Measurements from ENCODE around the gene TMPRSS13.
"Not testable (repeated sequence)": the region's sequence is repeated elsewhere in the genome, so short reads cannot be mapped to it uniquely, and the experiment has no call there.

The TMPRSS13 gene

DNA sequence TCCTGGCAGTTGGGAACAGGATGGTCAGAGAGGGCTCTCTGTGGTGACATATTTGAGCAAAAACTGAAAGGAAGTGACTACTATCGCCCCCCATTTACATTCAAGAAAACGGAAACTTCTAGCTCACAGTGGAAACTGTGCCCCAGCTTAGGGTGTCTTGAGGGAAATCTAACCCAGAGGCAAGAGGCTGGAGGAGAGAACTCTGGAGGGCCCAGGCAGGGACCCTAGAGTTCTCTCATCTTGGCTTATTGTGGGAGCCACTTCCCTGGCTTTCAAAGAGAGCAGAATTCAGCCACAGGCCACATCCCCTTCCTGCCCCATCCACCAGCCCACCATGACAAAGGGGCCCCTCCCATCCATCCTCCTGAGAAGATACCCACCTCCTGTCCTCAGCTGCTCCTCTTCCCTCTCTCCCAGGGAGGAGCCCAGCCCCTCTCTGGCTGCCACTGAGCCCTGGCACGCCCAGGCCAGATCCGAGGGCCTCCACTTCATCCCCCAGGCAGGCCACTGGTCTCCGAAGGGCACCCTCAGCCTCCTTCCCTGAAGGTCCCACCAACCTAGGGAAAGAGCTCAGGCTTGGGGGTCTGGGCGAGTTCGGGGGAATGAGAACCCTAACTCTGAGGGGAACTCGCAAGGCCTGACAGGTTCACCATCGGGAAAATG is 1.6 kb upstream of the TMPRSS13 start:
- no peak for DNase-seq (ENCODE audit: low read depth)

DNA sequence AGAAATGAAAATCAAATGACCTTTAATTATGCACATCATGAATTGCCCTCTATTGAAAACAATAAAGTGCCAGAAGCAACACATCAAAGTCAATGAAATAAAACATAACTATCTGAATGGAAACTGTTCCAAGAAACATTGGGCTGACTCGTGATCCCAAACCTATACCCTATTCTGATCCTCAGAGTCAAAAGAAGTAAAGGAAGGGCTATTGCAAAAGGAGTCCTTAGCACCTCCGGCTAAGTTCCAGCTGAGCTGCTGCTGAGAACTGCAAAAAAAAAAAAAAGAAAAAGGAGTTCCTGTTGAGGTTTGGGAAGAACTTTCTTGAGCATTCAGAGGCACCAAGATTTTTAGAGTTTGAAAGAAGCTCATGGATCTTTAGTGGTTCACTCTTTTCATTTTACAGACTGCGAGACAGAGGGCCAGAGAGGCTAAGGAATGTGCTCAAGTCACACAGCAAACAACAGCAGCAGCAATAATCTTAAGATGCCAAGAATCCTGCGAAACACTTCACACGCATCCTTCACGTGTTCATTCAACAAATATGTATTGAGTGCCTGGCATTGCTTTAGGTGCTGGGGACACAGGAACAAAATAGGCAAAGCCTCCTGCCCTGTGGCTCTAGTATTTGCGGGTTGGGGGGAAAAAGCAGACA is 841 bp upstream of the TMPRSS13 start:
- DNase-seq (ENCODE audit: low read depth): no peak

DNA sequence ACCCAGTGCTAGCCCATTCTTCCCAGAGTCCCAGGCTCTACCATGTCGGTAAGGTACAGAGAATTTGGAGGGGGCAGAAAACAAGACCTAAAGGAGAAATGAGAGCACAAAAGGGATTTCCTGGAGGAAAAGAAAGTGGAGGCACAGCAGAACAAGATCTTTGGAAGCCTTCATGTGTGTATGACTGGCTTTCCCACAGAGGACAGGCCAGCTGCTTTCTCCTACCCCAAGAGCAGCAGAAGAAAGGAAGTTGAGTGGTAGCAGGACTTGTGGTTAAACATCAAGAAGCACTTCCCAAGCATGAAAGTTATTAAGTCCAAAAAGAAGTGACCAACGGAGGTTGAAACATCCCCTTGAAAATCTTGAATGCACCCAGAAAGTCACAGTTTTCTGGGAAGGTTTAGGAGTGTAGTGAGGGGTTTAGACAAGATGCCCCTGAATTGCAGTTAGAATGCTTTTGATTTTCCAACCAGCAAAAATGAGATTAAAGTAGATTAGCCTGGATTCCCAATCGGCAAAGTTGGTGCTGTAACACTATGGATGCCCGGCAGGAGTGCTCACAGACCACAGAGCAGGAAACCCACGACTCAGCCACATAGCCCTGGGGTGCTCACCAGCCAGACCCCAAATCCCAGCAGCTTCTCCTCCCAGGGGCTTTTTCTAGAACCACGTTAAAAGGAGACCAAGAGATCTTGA is 608 bp downstream of the TMPRSS13 start:
- DNase-seq (ENCODE audit: low read depth): no peak

DNA sequence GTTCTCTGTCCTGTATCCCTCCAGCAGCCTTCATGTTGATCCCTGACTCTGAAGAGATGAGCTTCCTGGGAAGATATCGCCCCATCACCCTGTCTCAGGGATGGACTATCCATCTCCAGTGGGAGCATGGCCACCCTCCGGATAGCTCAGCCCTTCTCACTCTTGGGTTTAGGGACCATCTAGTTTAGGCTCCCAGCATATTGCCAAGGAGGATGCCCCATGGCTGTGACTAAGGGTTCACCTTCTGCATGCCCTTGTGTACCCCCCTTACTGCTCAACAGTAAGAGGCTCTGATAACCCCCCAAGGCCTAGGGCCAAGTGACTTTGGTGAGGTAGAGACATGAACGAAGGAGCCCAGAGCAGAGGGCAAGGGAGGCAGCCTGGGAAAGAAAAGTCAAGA is 1.3 kb downstream of the TMPRSS13 start:
- DNase-seq (ENCODE audit: low read depth): no peak

DNA sequence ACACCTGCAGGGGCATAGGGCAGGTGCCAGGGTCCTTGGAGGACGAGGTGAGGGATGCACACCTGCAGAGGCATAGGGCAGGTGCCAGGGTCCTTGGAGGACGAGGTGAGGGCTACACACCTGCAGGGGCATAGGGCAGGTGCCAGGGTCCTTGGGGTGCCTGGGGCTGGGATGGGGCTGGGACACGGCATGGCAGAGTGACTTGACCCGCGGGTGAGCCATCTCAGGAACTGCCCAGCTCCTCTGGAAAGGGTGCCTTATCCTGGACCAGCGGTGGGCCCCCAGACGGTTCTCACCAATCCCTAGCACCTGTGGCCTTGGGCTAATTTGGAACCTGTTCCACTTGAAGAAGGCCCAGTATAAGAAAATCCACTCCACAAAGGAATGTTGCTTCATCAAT is 3.0 kb downstream of the TMPRSS13 start:
- not testable (repeated sequence) for DNase-seq (ENCODE audit: low read depth)

DNA sequence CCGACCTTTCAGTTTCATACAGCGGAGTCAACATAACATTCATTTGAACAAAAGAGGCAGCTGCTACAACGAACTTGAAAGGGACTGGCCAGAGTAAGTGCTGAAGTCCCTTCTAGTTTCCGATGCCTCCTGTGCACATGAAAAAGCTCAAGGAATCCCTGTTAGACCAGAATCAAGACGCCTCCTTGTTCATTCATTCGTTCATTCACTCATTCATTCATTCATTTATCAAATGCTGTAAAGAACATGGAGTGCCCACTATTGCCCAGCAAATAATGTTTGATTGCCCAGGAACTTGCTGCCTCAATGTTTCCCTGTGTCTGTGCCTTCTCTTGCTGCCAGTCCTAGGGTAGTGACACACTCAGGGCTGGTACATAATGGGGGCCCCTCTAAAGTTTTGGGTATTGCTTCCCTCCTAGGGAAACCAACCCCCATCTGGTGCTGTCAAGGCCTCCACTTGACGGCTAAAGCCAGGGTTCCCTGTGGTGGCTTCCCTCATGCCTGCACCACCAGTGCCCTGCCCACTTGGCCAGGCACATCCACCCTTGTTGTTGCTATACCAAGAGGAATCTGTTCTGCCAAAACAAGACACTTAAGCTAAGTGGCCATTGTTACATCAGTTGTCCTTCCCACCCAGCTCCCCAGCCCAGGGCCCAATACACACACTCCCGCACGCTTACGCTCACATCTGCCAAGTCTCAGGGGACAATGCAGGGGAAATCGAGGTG is 3.8 kb downstream of the TMPRSS13 start:
- DNase-seq (ENCODE audit: low read depth): no peak

DNA sequence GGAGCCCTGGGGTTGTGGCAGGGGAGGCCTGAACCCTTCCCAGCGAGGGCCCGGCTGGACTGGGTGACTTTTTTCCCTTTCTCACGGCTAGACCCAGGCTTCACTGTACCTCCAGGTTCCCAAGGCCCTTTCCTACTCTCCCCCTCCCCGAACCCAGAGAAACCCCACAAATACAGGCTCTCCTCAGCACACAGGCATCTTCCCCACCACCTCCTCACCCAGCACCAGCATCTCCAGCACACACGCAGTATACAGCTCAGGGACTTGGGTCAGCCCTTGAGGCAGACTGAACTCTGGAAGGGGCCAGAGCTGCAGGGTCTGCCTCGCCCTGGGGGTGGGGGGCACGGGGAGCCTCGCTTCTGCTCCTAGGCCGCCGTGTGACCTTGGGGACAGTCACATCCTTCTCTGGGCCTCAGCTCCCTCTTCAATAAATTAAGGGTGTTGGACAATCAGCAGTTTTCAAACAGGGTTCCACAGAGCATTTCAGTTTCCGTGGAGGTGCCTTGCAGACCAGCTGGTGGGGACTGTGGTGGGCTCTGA is 4.5 kb downstream of the TMPRSS13 start:
- DNase-seq (ENCODE audit: low read depth): no peak

DNA sequence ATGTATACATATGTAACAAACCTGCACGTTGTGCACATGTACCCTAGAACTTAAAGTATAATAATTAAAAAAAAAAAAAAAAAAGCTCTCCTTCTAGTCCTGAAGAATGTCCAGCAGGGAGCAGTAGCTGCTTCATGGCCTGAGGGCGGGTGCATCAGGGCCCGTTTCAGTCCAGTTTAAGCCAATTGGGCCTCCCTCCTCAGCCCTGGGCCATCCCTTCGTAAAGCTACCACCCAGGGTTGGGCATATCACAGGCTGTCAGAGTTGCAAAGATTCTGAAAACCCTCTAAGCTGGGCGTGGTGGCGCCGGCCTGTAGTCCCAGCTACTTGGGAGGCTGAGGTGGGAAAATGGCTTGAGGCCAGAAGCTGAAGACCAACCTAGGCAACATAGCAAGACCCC is 5.4 kb downstream of the TMPRSS13 start:
- no peak for DNase-seq (ENCODE audit: low read depth)

DNA sequence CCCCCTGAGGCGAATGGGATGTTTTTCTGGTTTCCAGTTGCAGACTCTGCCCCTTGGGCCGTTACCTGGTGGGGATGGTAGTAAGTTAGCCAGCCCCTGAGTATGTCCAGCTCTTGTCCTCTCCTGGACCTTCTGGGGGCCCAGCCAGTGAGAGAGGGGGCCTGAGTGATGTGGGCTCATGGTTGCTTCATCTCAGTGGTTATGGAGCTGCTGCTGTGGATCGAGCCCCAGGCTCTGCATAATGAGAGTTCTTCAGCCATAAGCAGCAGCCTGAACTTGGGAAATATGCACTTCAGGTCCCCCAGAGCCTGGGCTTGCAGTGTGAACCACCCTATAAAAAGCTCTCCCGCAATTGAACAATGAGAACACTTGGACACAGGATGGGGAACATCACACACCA is 5.9 kb downstream of the TMPRSS13 start:
- DNase-seq (ENCODE audit: low read depth): no peak

DNA sequence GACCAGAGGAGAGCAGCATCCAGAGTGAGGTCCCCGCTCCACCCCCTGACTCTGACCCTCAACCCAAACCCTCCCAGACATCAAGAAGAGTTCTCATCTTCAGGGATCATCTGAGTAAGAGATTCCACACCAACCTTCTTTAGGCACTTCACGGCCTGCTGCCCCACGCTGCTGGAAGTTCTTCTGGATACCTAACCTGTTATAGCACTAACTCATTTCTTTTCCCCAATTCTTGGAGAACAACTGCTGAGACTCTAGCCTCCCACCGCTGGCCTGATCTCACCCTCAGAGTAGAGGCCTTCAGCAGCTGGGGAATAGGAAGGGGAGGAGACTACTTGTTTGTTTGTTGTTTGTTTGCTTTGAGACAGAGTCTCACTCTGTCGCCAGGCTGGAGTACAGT is 7.3 kb downstream of the TMPRSS13 start:
- DNase-seq (ENCODE audit: low read depth): no peak

DNA sequence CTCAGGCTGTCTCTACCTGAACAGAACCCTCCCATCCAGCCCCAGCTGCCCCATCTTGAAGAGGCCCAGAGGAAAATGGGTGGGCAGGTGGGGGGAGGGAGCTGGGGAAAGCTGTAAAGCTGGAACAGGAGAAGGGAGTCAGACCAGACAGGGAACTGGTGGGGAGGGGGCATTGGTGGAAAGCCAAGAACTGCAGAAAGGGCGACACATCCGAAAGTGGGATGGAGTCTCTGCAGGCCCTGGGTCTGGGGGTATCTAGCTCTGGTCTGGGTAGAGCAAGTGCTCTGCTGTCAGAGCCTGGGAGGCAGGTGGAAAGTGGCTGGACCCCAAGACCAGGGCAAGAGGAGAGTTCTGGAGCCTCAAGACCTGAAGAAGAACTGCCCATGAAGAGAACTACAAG is 7.7 kb downstream of the TMPRSS13 start:
- DNase-seq (ENCODE audit: low read depth): no peak

DNA sequence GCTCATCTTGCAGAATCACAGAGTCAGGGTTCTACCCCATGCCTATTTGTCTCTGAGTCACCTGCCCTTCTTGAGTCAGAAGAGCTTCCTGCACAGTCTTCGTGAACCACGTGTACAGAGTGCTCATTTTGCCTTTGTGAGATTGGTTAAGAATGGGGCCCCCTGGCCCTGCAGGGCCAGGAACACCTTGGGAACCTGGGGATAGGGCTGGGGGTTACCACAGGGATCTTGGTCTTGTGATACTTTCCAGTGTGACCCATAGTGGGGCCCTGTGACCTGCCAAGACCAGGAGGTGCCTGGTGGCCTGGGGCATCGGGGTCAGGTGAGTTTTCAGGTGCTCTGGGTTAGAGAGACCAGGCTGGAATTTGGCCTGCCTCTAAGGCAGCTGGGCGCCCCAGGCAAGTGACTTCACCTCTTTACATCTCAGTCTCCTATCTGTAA is 9.4 kb downstream of the TMPRSS13 start:
- no peak for DNase-seq (ENCODE audit: low read depth)

DNA sequence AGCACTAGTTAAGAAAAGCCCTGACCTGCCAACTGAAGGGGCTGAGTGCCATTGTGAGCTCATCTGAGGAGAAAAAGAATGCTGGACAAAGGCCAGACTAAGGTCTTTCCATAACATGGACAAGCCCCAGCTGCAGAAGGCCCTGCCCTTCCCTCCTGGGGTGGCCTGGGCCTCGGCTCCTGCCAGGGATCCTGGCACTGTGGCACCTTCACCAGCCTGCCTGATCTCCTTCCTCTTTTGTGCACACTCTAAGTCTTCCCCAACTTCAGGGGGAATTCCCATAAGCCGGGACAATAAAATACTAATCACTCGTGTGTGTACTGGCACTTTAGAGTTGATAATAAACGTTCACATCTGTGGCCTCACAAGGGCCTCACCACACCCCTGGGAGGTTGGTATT is 9.9 kb downstream of the TMPRSS13 start:
- no peak for DNase-seq (ENCODE audit: low read depth)

DNA sequence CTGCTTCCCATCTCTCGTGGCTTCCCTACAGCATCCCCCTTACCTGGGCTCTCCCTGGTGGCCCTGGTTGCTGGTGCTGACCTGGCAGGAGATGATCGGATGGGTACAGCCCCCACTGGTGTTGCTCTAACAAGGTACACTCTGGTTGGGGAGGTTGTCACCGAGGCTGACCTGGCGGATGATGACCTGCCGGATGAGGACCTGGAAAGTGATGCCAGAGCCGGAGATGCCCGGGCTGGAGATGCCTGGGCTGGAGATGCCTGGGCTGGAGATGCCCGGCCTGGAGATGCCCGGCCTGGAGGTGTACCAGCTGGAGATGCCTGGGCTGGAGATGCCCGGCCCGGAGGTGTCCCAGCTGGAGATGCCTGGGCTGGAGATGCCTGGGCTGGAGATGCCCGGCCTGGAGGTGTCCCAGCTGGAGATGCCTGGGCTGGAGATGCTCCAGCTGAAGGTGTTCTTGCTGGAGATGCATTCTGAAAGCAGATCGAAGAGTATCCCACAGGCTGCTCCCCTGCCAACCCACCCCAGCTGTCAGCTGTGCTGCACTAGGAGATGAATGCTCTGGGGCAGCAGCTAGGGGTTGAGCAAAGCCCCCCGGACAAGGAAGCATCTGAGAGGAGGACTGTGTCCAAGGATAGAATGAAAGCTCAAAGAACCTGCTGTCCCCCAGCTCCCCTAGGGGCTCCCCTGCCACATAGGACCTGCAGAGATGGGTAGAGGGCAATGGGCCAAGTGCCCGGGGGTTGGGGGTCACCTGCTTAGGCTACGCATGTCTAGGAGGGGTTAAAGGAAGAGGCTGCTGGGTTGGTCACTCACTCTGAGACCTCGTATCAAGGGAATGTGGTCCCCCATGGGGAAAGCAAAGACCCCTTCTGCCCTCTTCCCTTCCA is 10.6 kb downstream of the TMPRSS13 start:
- DNase-seq (ENCODE audit: low read depth): no peak

DNA sequence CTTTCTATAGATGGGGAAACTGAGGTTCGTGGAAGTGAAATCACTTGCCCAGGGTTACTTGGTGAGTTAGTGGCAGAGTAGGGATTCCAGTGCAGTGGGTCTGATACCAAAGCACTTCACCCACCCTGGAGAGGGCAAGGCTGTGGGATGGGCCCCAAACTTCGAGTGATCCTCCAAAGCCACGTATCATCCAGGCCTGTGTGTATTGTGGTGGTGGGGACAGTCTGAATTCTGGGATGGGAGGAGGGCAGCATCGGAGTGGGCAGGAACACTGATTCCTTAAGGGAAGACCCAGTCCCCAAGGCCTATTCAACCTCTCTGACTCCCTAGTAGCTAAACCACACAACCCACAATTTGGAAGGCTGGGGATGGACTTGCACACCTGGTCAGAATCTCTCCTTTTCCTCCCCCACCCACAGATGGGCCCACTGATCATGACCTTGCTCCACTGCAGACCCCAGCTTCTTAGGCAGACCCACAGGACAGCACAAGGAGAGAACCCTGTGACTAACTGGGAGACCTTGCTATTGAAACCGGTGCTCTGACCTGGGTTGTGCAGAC is 11.5 kb downstream of the TMPRSS13 start:
- DNase-seq (ENCODE audit: low read depth): no peak

DNA sequence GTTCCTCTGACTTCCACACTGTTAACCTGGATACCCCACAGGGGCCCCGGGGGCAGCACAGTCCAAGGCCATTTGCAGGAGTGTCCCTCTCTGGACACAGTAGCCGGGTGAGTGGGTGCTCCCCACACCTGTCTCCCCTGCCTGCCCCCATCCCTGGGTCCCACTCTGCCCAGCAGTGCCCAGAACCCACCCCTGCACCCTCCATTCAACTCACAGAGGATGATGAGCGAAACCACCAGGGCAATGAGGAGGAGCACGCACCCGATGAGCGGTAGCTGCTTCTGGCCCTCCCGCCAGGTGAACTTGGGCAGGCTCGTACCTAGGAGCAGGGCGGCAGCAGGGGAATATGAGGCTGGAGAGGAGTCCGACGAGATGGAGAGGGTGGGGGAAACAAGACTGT is 12.2 kb downstream of the TMPRSS13 start:
- no peak for DNase-seq (ENCODE audit: low read depth)

DNA sequence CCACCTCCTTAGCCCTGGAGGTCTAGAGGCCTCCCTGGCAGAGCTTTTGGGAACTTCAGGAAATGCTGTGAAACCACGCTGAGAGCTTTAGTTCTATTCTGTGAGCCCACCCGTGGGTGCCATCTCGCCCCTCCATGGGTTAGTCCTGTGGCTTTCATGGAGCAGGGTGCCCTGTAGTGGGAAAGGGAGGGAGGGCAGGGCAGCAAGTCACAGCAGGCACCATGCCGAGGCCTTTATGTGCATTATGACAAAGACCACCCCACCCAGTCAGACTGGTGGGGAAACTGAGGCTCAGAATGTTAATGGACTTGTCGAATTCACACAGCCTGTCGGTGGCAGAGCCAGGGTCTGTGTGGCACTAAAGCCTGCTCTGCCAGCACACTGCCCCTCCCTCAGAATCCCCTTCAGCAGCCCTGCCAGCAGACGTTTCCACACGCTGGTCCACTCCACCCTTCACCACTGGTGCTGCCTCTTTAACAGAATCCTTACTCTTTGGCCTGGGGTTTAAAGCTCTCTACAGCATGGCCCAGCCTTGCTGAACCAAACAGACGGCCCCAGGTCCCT is 13.4 kb downstream of the TMPRSS13 start:
- DNase-seq (ENCODE audit: low read depth): no peak

DNA sequence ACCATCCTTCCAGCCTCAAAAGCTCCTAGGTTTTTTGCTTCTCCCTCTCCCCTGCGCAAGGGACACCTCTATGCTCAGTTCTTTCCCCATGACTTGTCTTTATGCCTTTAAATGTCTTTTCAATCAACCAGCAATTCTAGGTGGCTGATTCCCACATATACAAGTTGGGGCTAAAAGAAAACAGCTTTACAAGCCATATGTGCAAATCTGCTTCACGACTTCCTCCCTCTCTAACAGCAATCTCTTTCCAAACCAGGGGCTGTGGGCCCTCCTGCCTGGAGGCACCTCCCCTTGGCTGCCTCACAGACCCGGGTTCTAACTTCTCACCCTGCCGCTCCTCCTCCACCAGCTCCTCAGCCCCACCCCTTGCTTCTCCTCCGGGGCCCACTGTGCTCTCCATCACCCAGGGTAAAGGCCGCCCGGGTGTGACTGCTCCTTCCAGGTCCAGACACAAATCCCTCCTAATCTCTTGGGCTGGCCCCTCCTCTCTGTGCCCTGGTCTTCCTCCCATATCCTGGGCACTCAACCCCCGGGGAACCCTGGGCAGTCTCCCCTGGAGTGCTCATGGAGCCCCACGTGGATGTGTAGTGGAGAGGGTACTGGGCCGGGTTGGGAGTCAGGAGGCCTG is 14.1 kb downstream of the TMPRSS13 start:
- no peak for DNase-seq (ENCODE audit: low read depth)

DNA sequence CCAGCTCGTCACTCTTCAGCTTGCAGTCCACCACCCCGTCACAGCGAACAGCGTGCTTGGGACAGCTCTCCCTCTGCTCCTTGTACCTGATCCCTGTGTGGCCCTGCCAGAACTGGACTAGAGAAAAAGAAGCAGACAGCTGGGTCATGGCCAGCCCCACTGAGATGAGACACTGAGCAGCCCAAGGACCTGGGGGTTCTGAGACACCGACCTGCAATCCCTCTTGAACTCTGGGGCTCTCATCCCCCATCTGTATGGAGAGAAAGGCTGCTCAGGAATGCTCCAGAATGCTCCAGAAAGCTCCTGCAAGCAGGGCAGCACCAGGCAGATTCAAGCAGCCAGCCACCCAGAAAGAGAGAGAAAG is 14.8 kb downstream of the TMPRSS13 start:
- DNase-seq (ENCODE audit: low read depth): no peak

DNA sequence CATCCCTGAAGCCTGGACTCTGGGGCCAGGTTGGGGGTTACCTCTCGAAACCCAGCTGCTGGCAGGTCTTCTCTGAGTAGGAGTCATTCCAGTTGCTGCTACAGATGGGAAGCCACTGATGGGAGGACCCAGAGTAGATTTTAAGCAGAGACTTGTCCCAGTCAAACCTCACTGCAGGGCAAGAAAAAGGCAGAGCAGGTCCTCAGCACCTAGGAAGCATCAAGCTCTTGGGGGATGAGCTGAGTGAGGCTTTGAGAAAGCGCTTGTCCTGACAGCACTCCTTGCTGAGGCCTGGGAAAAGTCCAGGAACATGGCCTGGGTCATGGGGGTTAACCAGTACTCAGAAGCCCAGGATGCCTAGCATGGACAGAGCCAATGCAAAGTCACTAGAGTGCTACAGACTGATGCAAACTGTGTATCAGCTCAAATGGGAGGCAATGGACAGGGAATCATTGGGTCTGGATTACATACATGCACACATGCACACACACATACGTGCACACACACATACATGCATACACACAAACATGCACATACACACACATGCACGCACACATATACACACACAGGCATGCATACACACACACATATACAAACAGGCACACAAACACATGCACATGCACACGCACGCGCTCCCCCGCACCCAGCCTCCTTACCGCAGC is 15.3 kb downstream of the TMPRSS13 start:
- DNase-seq (ENCODE audit: low read depth): no peak
